Measurements from ENCODE around the gene SCLY.

The SCLY gene

GRCh38 chr2:238075397-238075796 lies 14.6 kb downstream of the SCLY start:
- no peak for DNase-seq

GRCh38 chr2:238077292-238077691 lies 16.5 kb downstream of the SCLY start:
- DNase-seq, result no peak

GRCh38 chr2:238079874-238080327 lies 19.1 kb downstream of the SCLY start:
- DNase-seq, result no peak

- no peak for DNase-seq
Observed at GRCh38 chr2:238080518-238080917, 19.7 kb downstream of the SCLY start.

GRCh38 chr2:238081150-238081549 lies 20.3 kb downstream of the SCLY start:
- DNase-seq, result no peak

GRCh38 chr2:238081561-238081960 lies 20.8 kb downstream of the SCLY start:
- no peak for DNase-seq

- DNase-seq, result no peak
Observed at GRCh38 chr2:238082151-238082550, 21.4 kb downstream of the SCLY start.

- DNase-seq, result no peak
Observed at GRCh38 chr2:238082827-238083226, 22.0 kb downstream of the SCLY start.

GRCh38 chr2:238083919-238084318 lies 23.1 kb downstream of the SCLY start:
- no peak for DNase-seq

GRCh38 chr2:238084761-238085160 lies 24.0 kb downstream of the SCLY start:
- no peak for DNase-seq

- DNase-seq, result no peak
Observed at GRCh38 chr2:238085899-238086298, 25.1 kb downstream of the SCLY start.

- DNase-seq, result no peak
Observed at GRCh38 chr2:238087211-238087610, 26.4 kb downstream of the SCLY start.

GRCh38 chr2:238090887-238091286 lies 30.1 kb downstream of the SCLY start:
- no peak for DNase-seq

- DNase-seq, result no peak
Observed at GRCh38 chr2:238091436-238092060, 30.7 kb downstream of the SCLY start.

- DNase-seq, result no peak
Observed at GRCh38 chr2:238092486-238093035, 31.8 kb downstream of the SCLY start.

GRCh38 chr2:238093181-238094140 lies 32.7 kb downstream of the SCLY start:
- DNase-seq, result no peak

GRCh38 chr2:238094438-238095022 lies 33.7 kb downstream of the SCLY start:
- DNase-seq, result no peak

- DNase-seq, result no peak
Observed at GRCh38 chr2:238095143-238095542, 34.3 kb downstream of the SCLY start.

GRCh38 chr2:238096311-238097011 lies 35.7 kb downstream of the SCLY start:
- DNase-seq, result no peak

GRCh38 chr2:238097201-238097987 lies 36.6 kb downstream of the SCLY start:
- DNase-seq, result no peak

- peak; percentile 54 for DNase-seq
Observed at GRCh38 chr2:238097988-238098871, 37.4 kb downstream of the SCLY start.

Data from femur (tissue), 1 donor.